ENCODE data around the gene ADCY2.

ADCY2 gene

GRCh38 chr5:7690557-7690956 lies 294.6 kb downstream of the ADCY2 start (continued):
- no peak for TF ChIP-seq ZNF565 (CRISPR knock-in tag; conservative IDR thresholded peaks at IDR 0.05; ENCODE audit: low read depth)

GRCh38 chr5:7705261-7705660 lies 309.3 kb downstream of the ADCY2 start:
- TF ChIP-seq ZNF70 (CRISPR knock-in tag; IDR thresholded peaks at IDR 0.05) (no peak), TSHZ2 (CRISPR knock-in tag; IDR thresholded peaks at IDR 0.05) (no peak), ZFP3 (CRISPR knock-in tag; IDR thresholded peaks at IDR 0.05) (no peak)
- ATAC-seq, result no peak

- TF ChIP-seq TOX (CRISPR knock-in tag; IDR thresholded peaks at IDR 0.05; ENCODE audit: borderline replicate concordance) (no peak), CREB5 (CRISPR knock-in tag; IDR thresholded peaks at IDR 0.05; ENCODE audit: low read depth) (no peak), PPARA (CRISPR knock-in tag; IDR thresholded peaks at IDR 0.05; ENCODE audit: borderline replicate concordance) (no peak), ZFP30 (CRISPR knock-in tag; IDR thresholded peaks at IDR 0.05) (no peak), GLIS3 (CRISPR knock-in tag; IDR thresholded peaks at IDR 0.05) (no peak), CSRNP3 (CRISPR knock-in tag; IDR thresholded peaks at IDR 0.05) (no peak), ISL1 (CRISPR knock-in tag; IDR thresholded peaks at IDR 0.05) (no peak), TSHZ2 (CRISPR knock-in tag; IDR thresholded peaks at IDR 0.05) (no peak), ZC3H10 (CRISPR knock-in tag; IDR thresholded peaks at IDR 0.05) (no peak), RARB (CRISPR knock-in tag; IDR thresholded peaks at IDR 0.05) (no peak)
Measured at GRCh38 chr5:7705736-7706135, 309.8 kb downstream of the ADCY2 start.

GRCh38 chr5:7706256-7706655 lies 310.3 kb downstream of the ADCY2 start:
- ATAC-seq, result no peak

More at GRCh38 chr5:7705736-7706135, 309.8 kb downstream of the ADCY2 start:
- no peak for ATAC-seq

GRCh38 chr5:7714119-7714518 lies 318.2 kb downstream of the ADCY2 start:
- no peak for ATAC-seq
- no peak for TF ChIP-seq ZNF70 (CRISPR knock-in tag; IDR thresholded peaks at IDR 0.05)
- no peak for TF ChIP-seq OSR1 (CRISPR knock-in tag; IDR thresholded peaks at IDR 0.05)
- TF ChIP-seq TCF4 (CRISPR knock-in tag; IDR thresholded peaks at IDR 0.05; ENCODE audit: borderline replicate concordance), result no peak
- no peak for TF ChIP-seq POU6F1 (CRISPR knock-in tag; IDR thresholded peaks at IDR 0.05; ENCODE audit: borderline replicate concordance, low read depth)
- TF ChIP-seq SNAI2 (CRISPR knock-in tag; IDR thresholded peaks at IDR 0.05), result no peak
- TF ChIP-seq ISL1 (CRISPR knock-in tag; IDR thresholded peaks at IDR 0.05), result no peak
- no peak for TF ChIP-seq ZFP3 (CRISPR knock-in tag; IDR thresholded peaks at IDR 0.05)
- no peak for TF ChIP-seq CSRNP3 (CRISPR knock-in tag; IDR thresholded peaks at IDR 0.05)
- no peak for TF ChIP-seq GLIS3 (CRISPR knock-in tag; IDR thresholded peaks at IDR 0.05)
- TF ChIP-seq ZNF8 (CRISPR knock-in tag; IDR thresholded peaks at IDR 0.05), result no peak
- no peak for TF ChIP-seq RARB (CRISPR knock-in tag; IDR thresholded peaks at IDR 0.05)
- TF ChIP-seq ESRRG (CRISPR knock-in tag; IDR thresholded peaks at IDR 0.05), result no peak
- TF ChIP-seq PATZ1 (CRISPR knock-in tag; IDR thresholded peaks at IDR 0.05; ENCODE audit: borderline replicate concordance), result no peak
- no peak for TF ChIP-seq TOX (CRISPR knock-in tag; IDR thresholded peaks at IDR 0.05; ENCODE audit: borderline replicate concordance)
- TF ChIP-seq BACH2 (CRISPR knock-in tag; IDR thresholded peaks at IDR 0.05; ENCODE audit: borderline replicate concordance), result no peak

More at GRCh38 chr5:7706256-7706655, 310.3 kb downstream of the ADCY2 start:
- TF ChIP-seq BACH2 (CRISPR knock-in tag; IDR thresholded peaks at IDR 0.05; ENCODE audit: borderline replicate concordance), result no peak

Data from SK-N-SH treated with all-trans-retinoic acid at 6 μM for 48 hours (cell line).